ENCODE data around the gene COA5. TPM values are rescaled to one million over a fixed set of nuclear protein-coding genes. Genes with fewer than 3 reads are reported as not detected.

Gene COA5
- total RNA-seq, 1 donor from 2014 or later: 110 TPM

GRCh38 chr2:98573426-98573825 is 34.9 kb downstream of the COA5 start:
- H3K27ac ChIP-seq: no peak overlapping the region
- no peak for TF ChIP-seq CTCF (IDR thresholded peaks at IDR 0.05)
- no peak for TF ChIP-seq EZH2phosphoT487 (IDR thresholded peaks at IDR 0.05)
- TF ChIP-seq EZH2 (IDR thresholded peaks at IDR 0.05): no peak
- Mint-ChIP-seq H3K27me3 (ENCODE audit: insufficient read depth, low read depth) (peaks cover 5% of the 10 kb centered on the region), H3K4me1 (no peaks in the 10 kb centered on the region), H3K9me3 (no peaks in the 10 kb centered on the region), H3K4me3 (no peak overlapping the region), H3K36me3 (peaks cover 15% of the 10 kb centered on the region), H3K27ac (peak overlapping the region; percentile 74)
- DNase-seq (ENCODE audit: low spot score): no peak
- no peak overlapping the region for H3K4me3 ChIP-seq
- no peaks in the 10 kb centered on the region for H3F3A ChIP-seq (ENCODE audit: low read depth)
- no peak overlapping the region for H2AFZ ChIP-seq (replicated peaks)
- H3K36me3 ChIP-seq: no peaks in the 10 kb centered on the region
- H4K20me1 ChIP-seq (ENCODE audit: low read depth): no peaks in the 10 kb centered on the region
- no peak overlapping the region for H3K9ac ChIP-seq
- no peaks in the 10 kb centered on the region for H3K9me3 ChIP-seq (ENCODE audit: low read depth)
- H3K4me2 ChIP-seq: no peak overlapping the region
- H3K79me2 ChIP-seq (ENCODE audit: low read depth): no peaks in the 10 kb centered on the region
- no peaks in the 10 kb centered on the region for H3K27me3 ChIP-seq
- H3K4me1 ChIP-seq: no peaks in the 10 kb centered on the region

- no peaks in the 10 kb centered on the region for H3K9me3 Mint-ChIP-seq
- DNase-seq (ENCODE audit: low spot score): no peak
- no peaks in the 10 kb centered on the region for H3K36me3 ChIP-seq
- H3F3A ChIP-seq (ENCODE audit: low read depth): no peaks in the 10 kb centered on the region
- H3K27me3 Mint-ChIP-seq (ENCODE audit: insufficient read depth, low read depth): peaks cover 5% of the 10 kb centered on the region
- no peaks in the 10 kb centered on the region for H3K4me1 Mint-ChIP-seq
- H3K9me3 ChIP-seq (ENCODE audit: low read depth): no peaks in the 10 kb centered on the region
- H3K79me2 ChIP-seq (ENCODE audit: low read depth): no peaks in the 10 kb centered on the region
- H3K4me1 ChIP-seq: no peaks in the 10 kb centered on the region
- no peak overlapping the region for H2AFZ ChIP-seq (replicated peaks)
- H3K4me2 ChIP-seq: no peak overlapping the region
- H3K27ac Mint-ChIP-seq: no peak overlapping the region
- H3K4me3 Mint-ChIP-seq: no peak overlapping the region
- no peak overlapping the region for H3K27ac ChIP-seq
- no peaks in the 10 kb centered on the region for H4K20me1 ChIP-seq (ENCODE audit: low read depth)
- peaks cover 12% of the 10 kb centered on the region for H3K36me3 Mint-ChIP-seq
- no peak for TF ChIP-seq EZH2phosphoT487 (IDR thresholded peaks at IDR 0.05)
- TF ChIP-seq EZH2 (IDR thresholded peaks at IDR 0.05): no peak
- no peak for TF ChIP-seq CTCF (IDR thresholded peaks at IDR 0.05)
- H3K9ac ChIP-seq: no peak overlapping the region
- H3K27me3 ChIP-seq: no peaks in the 10 kb centered on the region
- no peak overlapping the region for H3K4me3 ChIP-seq
These were observed 35.6 kb downstream of the COA5 start for GRCh38 chr2:98572676-98573075.

GRCh38 chr2:98572211-98572610 is 36.1 kb downstream of the COA5 start:
- TF ChIP-seq EZH2phosphoT487 (IDR thresholded peaks at IDR 0.05) (no peak), EZH2 (IDR thresholded peaks at IDR 0.05) (no peak), CTCF (IDR thresholded peaks at IDR 0.05) (no peak)
- no peaks in the 10 kb centered on the region for H3K4me1 Mint-ChIP-seq
- Histone ChIP-seq H3K4me1 (no peaks in the 10 kb centered on the region), H4K20me1 (ENCODE audit: low read depth) (no peaks in the 10 kb centered on the region), H3K27me3 (no peaks in the 10 kb centered on the region), H3K4me2 (no peak overlapping the region), H3K79me2 (ENCODE audit: low read depth) (no peaks in the 10 kb centered on the region), H3K4me3 (no peak overlapping the region), H3K36me3 (no peaks in the 10 kb centered on the region), H3K27ac (no peak overlapping the region), H3K9me3 (ENCODE audit: low read depth) (no peaks in the 10 kb centered on the region), H3F3A (ENCODE audit: low read depth) (no peaks in the 10 kb centered on the region), H3K9ac (no peak overlapping the region), H2AFZ (replicated peaks) (no peak overlapping the region)
- no peak overlapping the region for H3K27ac Mint-ChIP-seq
- H3K27me3 Mint-ChIP-seq (ENCODE audit: insufficient read depth, low read depth): peaks cover 5% of the 10 kb centered on the region
- H3K36me3 Mint-ChIP-seq: peaks cover 8% of the 10 kb centered on the region
- no peak overlapping the region for H3K4me3 Mint-ChIP-seq
- no peaks in the 10 kb centered on the region for H3K9me3 Mint-ChIP-seq
- no peak for DNase-seq (ENCODE audit: low spot score)

All from neural progenitor cell (in vitro differentiated cells).